IMR-90 (cell line): ENCODE results near the gene NCOR1. TPM values are rescaled to one million over a fixed set of nuclear protein-coding genes. Genes with fewer than 3 reads are reported as not detected.
"Not testable (repeated sequence)": the region's sequence is repeated elsewhere in the genome, so short reads cannot be mapped to it uniquely, and the experiment has no call there.

Source experiments
- ATAC-seq: fragments of 200-7000 bp; cut with Tn5 transposase; 2 replicates; pipeline ENCODE4 v1.9.1; 2020; ENCODE audit warnings: low read depth, mild to moderate bottlenecking, moderate library complexity
- BruUV-seq: library from RNA; stranded (reverse); fragments of 400-500 nt; replicated peaks from 2 replicates; lab custom pipeline; 2021; lab: Mats Ljungman, UMichigan
- CTCF ChIA-PET: fragments of 300-600 bp; formaldehyde crosslinking; extraction: SDS; loops from one replicate; lab custom pipeline; 2021; ENCODE audit warnings: antibody characterized with exemption; lab: Yijun Ruan, JAX
- POLR2A ChIA-PET: fragments of 300-600 bp; sonication (Branson Sonifier 250); formaldehyde crosslinking; loops from one replicate; lab custom pipeline; 2022; ENCODE audit warnings: antibody characterized with exemption; ENCODE audit not compliant: unreplicated experiment; lab: Charles Lee
- DNase-seq: peaks from one replicate; pipeline ENCODE4 v3.0.0; 2013
- H2AFZ ChIP-seq: replicated peaks from 2 replicates; pipeline ENCODE3; 2013; ENCODE audit warnings: low read length, mild to moderate bottlenecking; ENCODE audit not compliant: poor library complexity
- H2AK5ac ChIP-seq: 2 replicates; pipeline ENCODE4 v1.6.1; 2013; ENCODE audit warnings: low read depth, low read length, inconsistent platforms
- H2AK9ac ChIP-seq: replicated peaks from 2 replicates; pipeline ENCODE3; 2013; ENCODE audit warnings: mild to moderate bottlenecking, low read depth, low read length, moderate library complexity; ENCODE audit not compliant: poor library complexity
- H2BK120ac ChIP-seq: 2 replicates; pipeline ENCODE4 v1.6.1; 2013; ENCODE audit warnings: low read depth, low read length, inconsistent platforms
- H2BK15ac ChIP-seq: 3 replicates; pipeline ENCODE4 v1.6.1; 2013; ENCODE audit warnings: low read depth, low read length, inconsistent platforms
- H2BK20ac ChIP-seq: 2 replicates; pipeline ENCODE4 v1.6.1; 2013; ENCODE audit warnings: low read depth, mild to moderate bottlenecking, inconsistent platforms, low read length, moderate library complexity
- H2BK5ac ChIP-seq: 2 replicates; pipeline ENCODE4 v1.6.1; 2013; ENCODE audit warnings: mild to moderate bottlenecking, low read depth, low read length, inconsistent platforms; ENCODE audit not compliant: poor library complexity, severe bottlenecking
- H3K14ac ChIP-seq: replicated peaks from 2 replicates; pipeline ENCODE4 v1.6.1; 2013; ENCODE audit warnings: low read depth, low read length, inconsistent platforms
- H3K18ac ChIP-seq: 2 replicates; pipeline ENCODE4 v1.6.1; 2013; ENCODE audit warnings: low read depth, low read length, control low read depth
- H3K23ac ChIP-seq: 2 replicates; pipeline ENCODE4 v1.6.1; 2013; ENCODE audit warnings: low read depth, low read length, inconsistent platforms
- H3K27ac ChIP-seq: 2 replicates; pipeline ENCODE4 v1.5.1; 2013; ENCODE audit warnings: mild to moderate bottlenecking, control low read depth, low read length; ENCODE audit not compliant: insufficient read depth
- H3K27me3 ChIP-seq: 2 replicates; pipeline ENCODE4 v1.6.1; 2013; ENCODE audit warnings: low read length; ENCODE audit not compliant: control insufficient read depth, insufficient read depth
- H3K36me3 ChIP-seq: 2 replicates; pipeline ENCODE4 v1.6.1; 2013; ENCODE audit warnings: low read length, mixed read lengths; ENCODE audit not compliant: control insufficient read depth, insufficient read depth
- H3K4ac ChIP-seq: 2 replicates; pipeline ENCODE4 v1.6.1; 2013; ENCODE audit warnings: low read depth, low read length, inconsistent platforms
- H3K4me1 ChIP-seq: 2 replicates; pipeline ENCODE4 v1.6.1; 2013; ENCODE audit warnings: low read length, mixed read lengths; ENCODE audit not compliant: control insufficient read depth, insufficient read depth
- H3K4me2 ChIP-seq: 2 replicates; pipeline ENCODE4 v1.6.1; 2013; ENCODE audit warnings: low read depth, mild to moderate bottlenecking, control low read depth, low read length, moderate library complexity
- H3K4me3 ChIP-seq: 2 replicates; pipeline ENCODE4 v1.5.1; 2013; ENCODE audit warnings: low read depth, mild to moderate bottlenecking, control low read depth, low read length, moderate library complexity; ENCODE audit not compliant: insufficient read depth
- H3K56ac ChIP-seq: 2 replicates; pipeline ENCODE4 v1.6.1; 2013; ENCODE audit warnings: low read length, inconsistent platforms; ENCODE audit not compliant: insufficient read depth; ENCODE audit errors: extremely low read depth
- H3K79me1 ChIP-seq, 2 experiments: 2 replicates each; pipeline ENCODE4 v1.6.1; 2013; ENCODE audit warnings: low read length in 2 of 2, inconsistent platforms in 1 of 2, low read depth in 1 of 2
- H3K9ac ChIP-seq: 2 replicates; pipeline ENCODE4 v1.6.1; 2013; ENCODE audit warnings: low read depth, low read length, control low read depth
- H3K9me1 ChIP-seq: 2 replicates; pipeline ENCODE4 v1.6.1; 2013; ENCODE audit warnings: low read length, inconsistent platforms; ENCODE audit not compliant: insufficient read depth
- H3K9me3 ChIP-seq: 2 replicates; pipeline ENCODE4 v1.6.1; 2013; ENCODE audit warnings: low read length; ENCODE audit not compliant: control insufficient read depth, insufficient read depth
- H4K20me1 ChIP-seq: 2 replicates; pipeline ENCODE4 v1.6.1; 2013; ENCODE audit warnings: low read length, inconsistent platforms; ENCODE audit not compliant: insufficient read depth
- H4K5ac ChIP-seq: 2 replicates; pipeline ENCODE4 v1.6.1; 2013; ENCODE audit warnings: mild to moderate bottlenecking, low read depth, low read length, control low read depth
- H4K8ac ChIP-seq, 2 experiments: 2 replicates each; pipeline ENCODE4 v1.6.1; 2013; ENCODE audit warnings: low read depth in 2 of 2, low read length in 2 of 2, control low read depth in 1 of 2, inconsistent platforms in 1 of 2
- H4K91ac ChIP-seq: 2 replicates; pipeline ENCODE4 v1.6.1; 2013; ENCODE audit warnings: low read depth, low read length, inconsistent platforms; ENCODE audit not compliant: insufficient read depth
- WGBS, 2 experiments: methylation state at CpG; one replicate each; pipeline versions ENCODE4 v1.1.5 to v1.1.7; 2013; ENCODE audit warnings: missing lambda C conversion rate in 2 of 2; ENCODE audit not compliant: insufficient read length in 1 of 2; ENCODE audit errors: extremely low coverage in 2 of 2; 5-methylcytosine and 5-hydroxymethylcytosine counted together
- dilution Hi-C: fragments of 300-500 bp; cut with HindIII; formaldehyde crosslinking; loops from one replicate; pipeline ENCODE4 v1.14.3; 2018; ENCODE audit warnings: low sequenced_read_pairs; ENCODE audit not compliant: unreplicated experiment
- in situ Hi-C: fragments of 300-500 bp; cut with MboI; formaldehyde crosslinking; loops from 3 replicates; pipeline ENCODE4 v1.14.3; 2019; ENCODE audit warnings: low sequenced_read_pairs, inconsistent platforms, mixed read lengths
- intact Hi-C: fragments of 100-400 bp; cut with micrococcal nuclease; formaldehyde crosslinking; loops from 2 replicates; pipeline ENCODE4 v1.10.0; 2022
- polyA plus RNA-seq, 3 experiments: library from polyadenylated mRNA; depleted of rRNA; stranded (reverse); fragments of >200 nt; gene quantifications; 2 replicates each; pipeline ENCODE4 v1.2.3, GENCODE V29; 2012; ENCODE audit warnings: low replicate concordance in 1 of 3
- total RNA-seq: library from RNA; depleted of rRNA; stranded (reverse); fragments of >200 nt; gene quantifications from 2 replicates; pipeline ENCODE4 v1.2.3, GENCODE V29; 2012

The NCOR1 gene
- total and polyA plus RNA-seq, 2 of the 4 experiments (the other 2 are of a cell fraction): 54.5 to 80.3 TPM

DNA sequence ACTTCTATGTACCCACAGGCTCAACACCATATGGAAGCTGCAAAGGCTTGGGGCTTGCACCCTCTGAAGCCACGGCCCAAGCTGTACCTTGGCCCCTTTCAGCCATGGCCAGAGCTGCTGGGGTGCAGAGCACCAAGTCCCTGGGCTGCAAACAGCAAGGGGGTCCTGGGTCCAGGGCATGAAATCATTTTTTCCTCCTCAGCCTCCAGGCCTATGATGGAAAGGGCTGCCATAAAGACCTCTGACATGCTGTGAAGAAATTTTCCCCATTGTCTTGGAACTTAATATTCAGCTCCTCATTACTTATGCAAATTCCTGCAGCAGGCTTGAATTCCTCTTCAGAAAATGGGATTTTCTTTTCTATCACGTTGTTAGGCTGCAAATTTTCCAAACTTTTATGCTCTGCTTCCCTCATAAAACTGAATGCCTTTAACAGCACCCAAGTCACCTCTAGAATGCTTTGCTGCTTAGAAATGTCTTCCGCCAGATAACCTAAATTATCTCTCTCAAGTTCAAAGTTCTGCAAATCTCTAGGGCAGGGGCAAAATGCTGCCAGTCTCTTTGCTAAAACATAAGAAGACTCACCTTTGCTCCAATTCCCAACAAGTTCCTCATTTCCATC is 100.1 kb downstream of the NCOR1 start:
- H3K14ac ChIP-seq, H4K5ac ChIP-seq, H3K9me1 ChIP-seq, H3K18ac ChIP-seq, BruUV-seq, H2BK15ac ChIP-seq, H3K27me3 ChIP-seq, H3K4ac ChIP-seq, ATAC-seq, H2BK5ac ChIP-seq, DNase-seq, H3K23ac ChIP-seq, POLR2A ChIA-PET, H3K9ac ChIP-seq, H3K4me3 ChIP-seq, H4K8ac ChIP-seq, H3K9me3 ChIP-seq, H4K20me1 ChIP-seq, H4K91ac ChIP-seq, in situ Hi-C loops, H3K4me2 ChIP-seq, H2BK20ac ChIP-seq, dilution Hi-C loops, H3K4me1 ChIP-seq, intact Hi-C loops, H3K27ac ChIP-seq, H2AFZ ChIP-seq, H3K56ac ChIP-seq, H2BK120ac ChIP-seq, H2AK5ac ChIP-seq, H2AK9ac ChIP-seq: not testable (repeated sequence)
- WGBS, 2 experiments: 83% methylated on average over 1 of the region's 3 CpGs; no CpG with 5 or more reads in 1 of the 2 experiments
- CTCF ChIA-PET: interaction anchor here (0.5 kb wide), 1 partner anchor 213 kb away, joined by 3 read pairs; no protein-coding TSS in a partner anchor
- Histone ChIP-seq H3K79me1 (peaks cover 15 to 22% of the 10 kb centered on the region in 2 experiments; a peak in 3 of 4 replicates), H3K36me3 (peaks cover 28% of the 10 kb centered on the region)
